Natural killer cell treated with Interleukin-12 subunit alpha and Interleukin-12 subunit beta and Interleukin-15 and Interleukin-18, amount 100 ng/mL, for 72 hours (primary cell): ENCODE results near the gene MT1F. TPM values are rescaled to one million over a fixed set of nuclear protein-coding genes. Genes with fewer than 3 reads are reported as not detected.
A peak's percentile ranks its signal among the peaks of the same experiment; 100 is the strongest.

ENCODE experiments used
- ATAC-seq, 2 donors: fragments of 150-1000 bp; cut with Tn5 transposase in 1 of 2; sonication (Bioruptor Pico), chemical (Tn5 transposase) in 1 of 2; 2 replicates each; pipeline ENCODE4 v1.10.0; 2021
- DNase-seq: peaks from one replicate; pipeline ENCODE4 v3.0.0; 2022; ENCODE audit warnings: low spot score
- H3K27ac Mint-ChIP-seq, 2 donors: 1 replicate in 1 of 2; 2 replicates in 1 of 2; pipeline ENCODE4 v1.8.0; 2022; ENCODE audit warnings: mixed read lengths in 2 of 2, mild to moderate bottlenecking in 1 of 2, moderate library complexity in 1 of 2
- H3K27me3 Mint-ChIP-seq, 2 donors: 1 replicate in 1 of 2; 2 replicates in 1 of 2; pipeline ENCODE4 v1.8.0; 2022; ENCODE audit warnings: mixed read lengths in 2 of 2
- H3K36me3 Mint-ChIP-seq: one replicate; pipeline ENCODE4 v1.8.0; 2022; ENCODE audit warnings: mixed read lengths
- H3K4me1 Mint-ChIP-seq, 2 donors: 1 replicate in 1 of 2; 2 replicates in 1 of 2; pipeline ENCODE4 v1.8.0; 2022; ENCODE audit warnings: low read depth in 2 of 2, mixed read lengths in 2 of 2, mild to moderate bottlenecking in 1 of 2
- H3K4me3 Mint-ChIP-seq: one replicate; pipeline ENCODE4 v1.8.0; 2022; ENCODE audit warnings: mixed read lengths
- H3K9me3 Mint-ChIP-seq: 2 replicates; pipeline ENCODE4 v1.8.0; 2022; ENCODE audit warnings: mixed read lengths
- total RNA-seq, 2 donors: library from RNA; stranded (reverse); gene quantifications; one replicate each; pipeline ENCODE4 v1.2.3, GENCODE V29; 2022

Gene MT1F
- total RNA-seq, 2 donors from 2014 or later = 11.1 to 19.9 TPM

DNA sequence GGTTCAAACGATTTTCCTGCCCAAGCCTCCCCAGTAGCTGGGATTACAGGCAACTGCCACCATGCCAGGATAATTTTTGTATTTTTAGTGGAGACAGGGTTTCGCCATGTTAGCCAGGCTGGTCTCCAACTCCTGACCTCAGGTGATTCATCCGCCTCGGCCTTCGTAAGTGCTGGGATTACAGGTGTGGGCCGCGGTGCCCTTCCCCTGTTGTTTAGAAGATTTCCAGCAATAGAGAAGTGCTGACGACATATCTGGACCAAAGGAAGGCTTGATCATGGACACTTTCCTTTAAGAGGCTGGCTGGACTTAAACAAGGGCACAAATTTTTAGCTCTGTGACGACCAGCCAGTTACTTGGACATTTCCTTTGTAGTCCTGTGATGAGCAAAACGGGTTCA, 26.6 kb upstream of the MT1F start:
- peaks cover 37 to 56% of the 10 kb centered on the region in 2 donors for H3K27me3 Mint-ChIP-seq
- H3K9me3 Mint-ChIP-seq = no peaks in the 10 kb centered on the region
- no peaks in the 10 kb centered on the region for H3K36me3 Mint-ChIP-seq
- no peak overlapping the region for H3K4me3 Mint-ChIP-seq
- ATAC-seq = no peak
- H3K4me1 Mint-ChIP-seq = peaks cover 12 to 23% of the 10 kb centered on the region in 2 donors
- H3K27ac Mint-ChIP-seq = no peak overlapping the region
- DNase-seq = no peak

DNA sequence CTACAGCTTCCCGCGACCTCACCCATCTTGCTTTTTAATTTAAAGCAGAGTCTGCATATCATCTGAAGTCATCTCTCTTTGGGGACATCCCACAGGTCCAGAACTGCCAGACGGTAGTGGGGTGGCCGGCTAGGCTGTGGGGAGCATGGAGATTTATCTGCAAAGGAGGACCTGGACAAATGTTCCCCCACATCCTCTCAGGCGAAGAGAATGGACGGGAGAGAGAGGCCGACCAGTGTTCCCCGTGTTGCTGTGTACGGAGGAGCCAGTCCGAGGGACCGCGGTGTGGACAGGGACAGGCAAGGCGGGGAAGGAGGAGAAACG, 26.0 kb upstream of the MT1F start:
- peaks cover 43 to 62% of the 10 kb centered on the region in 2 donors for H3K27me3 Mint-ChIP-seq
- no peak overlapping the region for H3K27ac Mint-ChIP-seq
- H3K9me3 Mint-ChIP-seq = no peaks in the 10 kb centered on the region
- DNase-seq (no peak), ATAC-seq (no peak)
- H3K4me1 Mint-ChIP-seq = peaks cover 12 to 21% of the 10 kb centered on the region in 2 donors
- H3K4me3 Mint-ChIP-seq = peak overlapping the region; percentile 66
- no peaks in the 10 kb centered on the region for H3K36me3 Mint-ChIP-seq

- Mint-ChIP-seq H3K4me3 (peak within 1 kb of the TSS; percentile 66), H3K4me1 (peaks cover 12 to 25% of the 10 kb centered on the region in 2 donors), H3K27me3 (peaks cover 48 to 67% of the 10 kb centered on the region in 2 donors), H3K9me3 (no peaks in the 10 kb centered on the region), H3K36me3 (no peaks in the 10 kb centered on the region), H3K27ac (no peak within 1 kb of the TSS)
- DNase-seq (no peak), ATAC-seq (peak; percentile 73 to 79)
Measured at GRCh38 chr16:56632156-56632847, 25.5 kb upstream of the MT1F start, which contains the start of gene MT1M. Gene MT1M, plus strand, starts transcription at chr16:56632659. Its CDS starts 73 bp downstream, at chr16:56632732.

- H3K27ac Mint-ChIP-seq = no peak overlapping the region
- peak overlapping the region; percentile 52 for H3K4me3 Mint-ChIP-seq
- peaks cover 52 to 73% of the 10 kb centered on the region in 2 donors for H3K27me3 Mint-ChIP-seq
- H3K4me1 Mint-ChIP-seq = peaks cover 17 to 29% of the 10 kb centered on the region in 2 donors
- H3K36me3 Mint-ChIP-seq = no peaks in the 10 kb centered on the region
- no peaks in the 10 kb centered on the region for H3K9me3 Mint-ChIP-seq
- DNase-seq (no peak), ATAC-seq (no peak)
Measured at GRCh38 chr16:56632848-56633365, 24.9 kb upstream of the MT1F start.

- ATAC-seq (no peak), DNase-seq (no peak)
- H3K9me3 Mint-ChIP-seq = no peaks in the 10 kb centered on the region
- no peak overlapping the region for H3K27ac Mint-ChIP-seq
- no peak overlapping the region for H3K4me3 Mint-ChIP-seq
- peaks cover 17 to 31% of the 10 kb centered on the region in 2 donors for H3K4me1 Mint-ChIP-seq
- H3K36me3 Mint-ChIP-seq = no peaks in the 10 kb centered on the region
- H3K27me3 Mint-ChIP-seq = peaks cover 54 to 74% of the 10 kb centered on the region in 2 donors
Measured at GRCh38 chr16:56633535-56633934, 24.2 kb upstream of the MT1F start.

- Mint-ChIP-seq H3K27me3 (peaks cover 56 to 73% of the 10 kb centered on the region in 2 donors), H3K36me3 (no peaks in the 10 kb centered on the region), H3K4me3 (peak overlapping the region; percentile 68), H3K27ac (no peak overlapping the region), H3K4me1 (peaks cover 15 to 34% of the 10 kb centered on the region in 2 donors), H3K9me3 (no peaks in the 10 kb centered on the region)
- DNase-seq (no peak), ATAC-seq (no peak)
Measured at GRCh38 chr16:56634715-56635440, 22.9 kb upstream of the MT1F start.

DNA sequence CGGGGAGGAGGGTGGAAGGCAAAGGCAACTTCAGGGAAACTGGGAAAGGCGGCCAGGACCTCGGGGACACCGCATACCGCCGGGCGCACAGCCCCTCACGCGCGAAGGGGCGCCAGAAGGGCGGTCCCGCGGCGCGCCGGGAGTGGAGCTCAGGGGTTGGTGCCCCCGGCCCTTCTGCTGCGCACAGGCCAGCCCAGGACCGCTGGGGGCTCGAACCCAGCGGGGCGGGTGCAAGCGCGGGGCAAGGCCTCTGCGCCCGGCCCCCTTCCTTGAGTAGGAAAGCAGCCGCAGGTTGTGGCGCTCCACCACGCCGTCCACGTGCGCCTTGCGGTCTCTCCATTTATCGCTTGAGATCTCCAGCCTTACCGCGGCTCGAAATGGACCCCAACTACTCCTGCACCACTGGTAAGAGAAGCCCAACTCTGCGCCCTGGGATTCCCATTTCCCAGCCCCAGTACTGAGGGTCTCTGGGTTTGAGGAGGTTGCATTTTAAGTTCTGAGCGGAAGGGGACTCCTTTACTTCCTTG, 22.3 kb upstream of the MT1F start:
- Mint-ChIP-seq H3K4me3 (no peak overlapping the region), H3K4me1 (peaks cover 15 to 31% of the 10 kb centered on the region in 2 donors), H3K27me3 (peaks cover 56 to 73% of the 10 kb centered on the region in 2 donors), H3K36me3 (no peaks in the 10 kb centered on the region), H3K9me3 (no peaks in the 10 kb centered on the region), H3K27ac (no peak overlapping the region)
- ATAC-seq = no peak
- DNase-seq = no peak

DNA sequence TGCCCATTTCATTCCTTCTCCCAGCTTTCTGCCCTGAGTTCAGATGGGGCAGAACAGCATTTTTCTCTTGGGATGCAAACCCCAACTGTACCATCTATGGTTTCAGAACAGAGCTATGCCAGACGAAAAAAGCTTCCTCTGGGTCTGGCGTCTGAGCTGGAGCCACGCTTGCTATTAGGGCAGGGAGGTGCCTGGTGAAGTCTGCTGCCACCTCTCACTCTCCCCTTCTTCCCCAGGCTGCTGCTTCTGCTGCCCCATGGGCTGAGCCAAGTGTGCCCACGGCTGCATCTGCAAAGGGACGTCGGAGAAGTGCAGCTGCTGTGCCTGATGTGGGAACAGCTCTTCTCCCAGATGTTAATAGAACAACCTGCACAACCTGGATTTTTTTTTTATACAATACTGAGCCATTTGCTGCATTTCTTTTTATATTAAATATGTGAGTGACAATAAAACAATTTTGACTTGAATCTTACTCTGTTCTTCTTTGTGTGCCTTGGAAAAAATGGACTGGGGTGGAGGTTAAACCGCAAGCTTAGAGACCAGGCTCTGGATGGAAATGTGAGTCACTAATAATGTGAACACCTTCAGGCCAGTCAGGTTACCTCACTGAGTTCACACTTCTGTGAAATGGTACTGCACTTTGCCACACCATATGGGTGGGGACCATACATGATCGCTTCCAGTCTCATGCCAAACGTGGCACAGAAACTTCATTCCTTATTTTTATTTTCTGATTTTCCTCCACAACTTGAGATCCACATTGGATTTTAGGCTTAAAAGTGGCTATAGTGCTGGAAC, 20.9 kb upstream of the MT1F start:
- Mint-ChIP-seq H3K27me3 (peaks cover 51 to 70% of the 10 kb centered on the region in 2 donors), H3K9me3 (no peaks in the 10 kb centered on the region), H3K4me1 (peaks cover 15 to 30% of the 10 kb centered on the region in 2 donors), H3K36me3 (no peaks in the 10 kb centered on the region), H3K27ac (no peak overlapping the region), H3K4me3 (no peak overlapping the region)
- ATAC-seq = no peak
- DNase-seq = no peak

- ATAC-seq = peak; percentile 64 to 82
- H3K4me3 Mint-ChIP-seq = peak within 1 kb of the TSS; percentile 61
- no peaks in the 10 kb centered on the region for H3K36me3 Mint-ChIP-seq
Measured at GRCh38 chr16:56637814-56638750, 19.7 kb upstream of the MT1F start, which contains the start of gene MT1A. Gene MT1A, plus strand, starts transcription at chr16:56638666. Its CDS starts 73 bp downstream, at chr16:56638739.

GRCh38 chr16:56639045-56639444, 18.7 kb upstream of the MT1F start:
- Mint-ChIP-seq H3K36me3 (no peaks in the 10 kb centered on the region), H3K27ac (no peak overlapping the region), H3K4me3 (no peak overlapping the region), H3K9me3 (no peaks in the 10 kb centered on the region), H3K4me1 (peaks cover 31 to 41% of the 10 kb centered on the region in 2 donors), H3K27me3 (peaks cover 41 to 58% of the 10 kb centered on the region in 2 donors)
- DNase-seq = no peak
- ATAC-seq = no peak

More at GRCh38 chr16:56637814-56638750, 19.7 kb upstream of the MT1F start, which contains the start of gene MT1A:
- Mint-ChIP-seq H3K27me3 (peaks cover 48 to 66% of the 10 kb centered on the region in 2 donors), H3K4me1 (peaks cover 26 to 35% of the 10 kb centered on the region in 2 donors), H3K27ac (no peak within 1 kb of the TSS), H3K9me3 (no peaks in the 10 kb centered on the region)
- DNase-seq = peak; percentile 78

GRCh38 chr16:56640076-56640475, 17.7 kb upstream of the MT1F start:
- H3K4me1 Mint-ChIP-seq = peaks cover 31 to 38% of the 10 kb centered on the region in 2 donors
- no peak overlapping the region for H3K27ac Mint-ChIP-seq
- ATAC-seq = no peak

GRCh38 chr16:56641166-56641565, 16.6 kb upstream of the MT1F start:
- Mint-ChIP-seq H3K27ac (no peak overlapping the region), H3K9me3 (no peaks in the 10 kb centered on the region), H3K4me1 (peaks cover 25 to 37% of the 10 kb centered on the region in 2 donors), H3K36me3 (no peaks in the 10 kb centered on the region), H3K27me3 (peaks cover 31 to 59% of the 10 kb centered on the region in 2 donors), H3K4me3 (no peak overlapping the region)
- DNase-seq (no peak), ATAC-seq (no peak)

More at GRCh38 chr16:56640076-56640475, 17.7 kb upstream of the MT1F start:
- Mint-ChIP-seq H3K27me3 (peaks cover 36 to 58% of the 10 kb centered on the region in 2 donors), H3K4me3 (no peak overlapping the region), H3K36me3 (no peaks in the 10 kb centered on the region), H3K9me3 (no peaks in the 10 kb centered on the region)
- DNase-seq = no peak
